Caco-2 (cell line): ENCODE measurements around the gene CPNE6. TPM values are rescaled to one million over a fixed set of nuclear protein-coding genes. Genes with fewer than 3 reads are reported as not detected.

ENCODE experiments used
- BruUV-seq: library from RNA; stranded (reverse); fragments of 400-500 nt; replicated peaks from 2 replicates; lab custom pipeline; 2021; lab: Mats Ljungman, UMichigan
- CTCF ChIA-PET: fragments of 300-600 bp; sonication (Branson Sonifier 250); formaldehyde crosslinking; loops from one replicate; lab custom pipeline; 2022; ENCODE audit warnings: antibody characterized with exemption; lab: Charles Lee
- POLR2A ChIA-PET: fragments of 300-600 bp; sonication (Branson Sonifier 250); formaldehyde crosslinking; loops from one replicate; lab custom pipeline; 2022; ENCODE audit warnings: antibody characterized with exemption; lab: Charles Lee
- DNase-seq, 2 experiments: peaks; one replicate each; pipeline versions ENCODE4 v3.0.0 to v3.0.0-alpha.2; 2020 to 2022
- H3K27me3 ChIP-seq: replicated peaks from 2 replicates; pipeline ENCODE4 v1.6.0; 2011; ENCODE audit warnings: low read length; ENCODE audit not compliant: control insufficient read depth, insufficient read depth
- H3K36me3 ChIP-seq: 2 replicates; pipeline ENCODE4 v1.5.1; 2011; ENCODE audit warnings: low read length; ENCODE audit not compliant: control insufficient read depth, insufficient read depth
- H3K4me1 ChIP-seq: fragments of 250-450 bp; sonication (Bioruptor Pico); 2 replicates; pipeline ENCODE4 v1.5.1; 2020; ENCODE audit warnings: mild to moderate bottlenecking
- H3K4me3 ChIP-seq: 2 replicates; pipeline ENCODE4 v1.5.1; 2011; ENCODE audit warnings: low read depth, mild to moderate bottlenecking, control low read depth, low read length
- H3K9me3 ChIP-seq: fragments of 250-450 bp; sonication (Bioruptor Pico); 2 replicates; pipeline ENCODE4 v1.5.1; 2020; ENCODE audit warnings: mild to moderate bottlenecking, moderate library complexity
- H3K27ac Mint-ChIP-seq: one replicate; pipeline ENCODE4 v1.8.0; 2022; ENCODE audit warnings: mixed read lengths; ENCODE audit not compliant: unreplicated experiment
- H3K27me3 Mint-ChIP-seq: one replicate; pipeline ENCODE4 v1.8.0; 2022; ENCODE audit warnings: mixed read lengths; ENCODE audit not compliant: insufficient read depth, unreplicated experiment
- H3K36me3 Mint-ChIP-seq: one replicate; pipeline ENCODE4 v1.8.0; 2022; ENCODE audit warnings: mild to moderate bottlenecking, mixed read lengths; ENCODE audit not compliant: insufficient read depth, unreplicated experiment
- H3K4me1 Mint-ChIP-seq: one replicate; pipeline ENCODE4 v1.8.0; 2022; ENCODE audit warnings: low read depth, mixed read lengths; ENCODE audit not compliant: unreplicated experiment
- H3K4me3 Mint-ChIP-seq: one replicate; pipeline ENCODE4 v1.8.0; 2022; ENCODE audit warnings: mild to moderate bottlenecking, moderate library complexity, mixed read lengths; ENCODE audit not compliant: unreplicated experiment
- H3K9me3 Mint-ChIP-seq: one replicate; pipeline ENCODE4 v1.8.0; 2022; ENCODE audit warnings: mixed read lengths; ENCODE audit not compliant: unreplicated experiment
- intact Hi-C: fragments of 100-400 bp; cut with micrococcal nuclease; formaldehyde crosslinking; loops from one replicate; pipeline ENCODE4 v1.10.0; 2022; ENCODE audit not compliant: unreplicated experiment
- total RNA-seq: library from RNA; stranded (reverse); gene quantifications from 2 replicates; pipeline ENCODE4 v1.2.3, GENCODE V29; 2022
- TF ChIP-seq, protein P1 (sequence below), 2 experiments: fragments of 200-600 bp in 1 of 2; IDR thresholded peaks; 1 replicate in 1 of 2; 2 replicates in 1 of 2; pipeline versions ENCODE4 v1.5.1 to v1.8.0; 2011 to 2022; ENCODE audit warnings: antibody characterized with exemption in 1 of 2, control low read depth in 1 of 2, inconsistent platforms in 1 of 2, low read depth in 1 of 2, low read length in 1 of 2, mild to moderate bottlenecking in 1 of 2, moderate library complexity in 1 of 2; ENCODE audit not compliant: insufficient read depth in 1 of 2, severe bottlenecking in 1 of 2, unreplicated experiment in 1 of 2

The CPNE6 gene
- total RNA-seq, 1 experiment from 2014 or later: not detected

DNA sequence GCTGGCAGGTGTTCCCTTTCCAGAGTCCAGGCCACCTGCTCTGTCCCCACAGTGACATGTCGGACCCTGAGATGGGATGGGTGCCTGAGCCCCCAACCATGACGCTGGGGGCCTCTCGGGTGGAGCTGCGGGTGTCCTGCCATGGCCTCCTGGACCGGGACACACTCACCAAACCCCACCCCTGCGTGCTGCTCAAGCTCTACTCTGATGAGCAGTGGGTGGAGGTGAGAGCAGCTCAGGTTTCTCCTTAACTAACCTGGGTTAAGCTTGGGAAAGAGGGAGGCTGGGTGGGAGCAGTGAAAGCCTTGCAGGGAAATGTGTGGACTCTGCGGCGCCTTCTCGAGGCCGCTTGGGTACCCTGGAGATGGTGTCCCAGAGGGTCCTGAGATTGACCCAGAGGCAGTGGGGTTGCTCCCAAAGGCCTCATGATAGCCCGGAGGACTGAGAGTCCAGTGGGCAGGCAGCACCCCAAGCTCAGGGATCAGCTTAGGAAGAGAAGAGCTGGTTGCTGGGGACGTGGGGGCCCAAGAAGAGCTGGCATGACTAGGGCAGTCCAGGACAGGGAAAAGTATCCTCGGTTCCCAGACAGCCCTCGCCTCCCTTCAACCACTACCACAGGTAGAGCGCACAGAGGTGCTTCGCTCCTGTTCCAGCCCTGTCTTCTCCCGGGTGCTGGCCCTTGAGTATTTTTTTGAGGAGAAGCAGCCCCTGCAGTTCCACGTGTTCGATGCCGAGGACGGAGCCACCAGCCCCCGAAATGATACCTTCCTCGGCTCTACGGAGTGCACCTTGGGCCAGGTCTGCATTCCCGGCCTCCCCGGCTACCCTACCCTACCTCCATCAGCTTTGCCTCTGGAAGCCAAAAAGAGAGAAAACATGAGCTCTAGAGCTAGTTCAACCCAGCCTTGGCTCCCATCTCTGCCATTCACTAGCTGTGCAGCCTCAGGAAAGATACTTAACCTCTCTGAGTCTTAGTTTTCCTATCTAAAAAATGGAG is 1.8 kb downstream of the CPNE6 start:
- Histone ChIP-seq H3K27me3 (no peaks in the 10 kb centered on the region), H3K36me3 (no peaks in the 10 kb centered on the region), H3K4me3 (no peak overlapping the region), H3K9me3 (no peaks in the 10 kb centered on the region), H3K4me1 (no peaks in the 10 kb centered on the region; the same call in 1 of the 2 replicates)
- CTCF ChIA-PET: interaction anchor here (1.2 kb wide), 2 partner anchors 15 to 17 kb away, joined by 3 to 4 read pairs; no protein-coding TSS in a partner anchor
- no peak overlapping the region for H3K27ac Mint-ChIP-seq
- POLR2A ChIA-PET: no interaction called here
- H3K36me3 Mint-ChIP-seq: no peaks in the 10 kb centered on the region
- no TSS peak for BruUV-seq
- intact Hi-C loops: no loop called here
- no peak for DNase-seq
- no peaks in the 10 kb centered on the region for H3K9me3 Mint-ChIP-seq
- H3K27me3 Mint-ChIP-seq: no peaks in the 10 kb centered on the region
- H3K4me3 Mint-ChIP-seq: no peak overlapping the region
- H3K4me1 Mint-ChIP-seq: peaks cover 9% of the 10 kb centered on the region
- TF ChIP-seq, protein P1, sequence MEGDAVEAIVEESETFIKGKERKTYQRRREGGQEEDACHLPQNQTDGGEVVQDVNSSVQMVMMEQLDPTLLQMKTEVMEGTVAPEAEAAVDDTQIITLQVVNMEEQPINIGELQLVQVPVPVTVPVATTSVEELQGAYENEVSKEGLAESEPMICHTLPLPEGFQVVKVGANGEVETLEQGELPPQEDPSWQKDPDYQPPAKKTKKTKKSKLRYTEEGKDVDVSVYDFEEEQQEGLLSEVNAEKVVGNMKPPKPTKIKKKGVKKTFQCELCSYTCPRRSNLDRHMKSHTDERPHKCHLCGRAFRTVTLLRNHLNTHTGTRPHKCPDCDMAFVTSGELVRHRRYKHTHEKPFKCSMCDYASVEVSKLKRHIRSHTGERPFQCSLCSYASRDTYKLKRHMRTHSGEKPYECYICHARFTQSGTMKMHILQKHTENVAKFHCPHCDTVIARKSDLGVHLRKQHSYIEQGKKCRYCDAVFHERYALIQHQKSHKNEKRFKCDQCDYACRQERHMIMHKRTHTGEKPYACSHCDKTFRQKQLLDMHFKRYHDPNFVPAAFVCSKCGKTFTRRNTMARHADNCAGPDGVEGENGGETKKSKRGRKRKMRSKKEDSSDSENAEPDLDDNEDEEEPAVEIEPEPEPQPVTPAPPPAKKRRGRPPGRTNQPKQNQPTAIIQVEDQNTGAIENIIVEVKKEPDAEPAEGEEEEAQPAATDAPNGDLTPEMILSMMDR (IDR thresholded peaks at IDR 0.05; ENCODE audit: insufficient read depth in 1 of 2, low read depth in 1 of 2, low read length in 1 of 2, severe bottlenecking in 1 of 2, unreplicated experiment in 1 of 2): no peak

DNA sequence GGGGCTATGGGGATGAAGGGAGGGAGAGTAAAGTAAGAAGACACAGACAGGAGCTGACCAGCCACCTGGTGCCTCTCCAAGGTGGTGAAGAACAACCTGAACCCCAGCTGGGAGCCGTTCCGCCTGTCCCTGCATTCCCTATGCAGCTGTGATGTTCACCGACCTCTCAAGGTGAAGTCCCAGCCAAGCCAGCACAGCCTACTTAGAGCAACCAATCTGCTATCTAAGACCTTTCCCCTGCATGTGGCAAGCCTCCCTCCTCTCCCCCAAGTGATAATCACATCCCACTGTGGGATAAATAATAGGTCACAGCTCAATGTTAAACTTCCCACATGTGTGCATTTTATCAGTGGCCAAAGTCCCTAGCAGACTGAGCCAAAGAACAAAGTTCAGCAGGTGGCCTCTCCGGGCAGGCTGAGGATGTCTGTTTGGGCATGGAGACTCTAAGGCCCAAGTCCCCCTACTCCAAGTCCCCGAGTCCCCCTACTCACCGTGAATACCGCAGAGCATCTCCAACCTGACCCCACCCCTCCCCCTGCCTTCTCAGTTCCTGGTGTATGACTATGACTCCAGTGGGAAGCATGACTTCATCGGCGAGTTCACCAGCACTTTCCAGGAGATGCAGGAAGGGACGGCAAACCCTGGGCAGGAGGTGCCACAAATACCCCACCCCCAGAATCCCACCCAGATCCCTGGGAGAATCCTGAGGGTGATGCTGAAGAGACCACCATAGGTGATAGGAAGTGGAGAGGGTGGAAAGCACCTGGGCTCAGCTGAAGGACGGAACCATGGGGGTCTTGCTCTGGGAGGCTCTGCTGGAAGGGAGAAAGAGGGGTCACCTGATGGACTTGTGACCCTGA is 3.5 kb downstream of the CPNE6 start:
- no peaks in the 10 kb centered on the region for H3K27me3 Mint-ChIP-seq
- CTCF ChIA-PET: interaction anchor here (0.5 to 1.2 kb wide), 3 partner anchors 16 to 30 kb away, joined by 3 to 5 read pairs (median 4); no protein-coding TSS in a partner anchor

More for the DNA sequence above, 3.5 kb downstream of the CPNE6 start:
- TF ChIP-seq, protein P1 (IDR thresholded peaks at IDR 0.05; ENCODE audit: insufficient read depth in 1 of 2, low read depth in 1 of 2, low read length in 1 of 2, severe bottlenecking in 1 of 2, unreplicated experiment in 1 of 2): no peak
- Mint-ChIP-seq H3K4me1 (peaks cover 9% of the 10 kb centered on the region), H3K27ac (no peak overlapping the region), H3K9me3 (no peaks in the 10 kb centered on the region), H3K4me3 (no peak overlapping the region), H3K36me3 (no peaks in the 10 kb centered on the region)
- Histone ChIP-seq H3K4me1 (no peaks in the 10 kb centered on the region; the same call in 1 of the 2 replicates), H3K9me3 (no peaks in the 10 kb centered on the region), H3K27me3 (no peaks in the 10 kb centered on the region; the same call in 1 of the 2 replicates), H3K4me3 (no peak overlapping the region), H3K36me3 (no peaks in the 10 kb centered on the region)
- no TSS peak for BruUV-seq
- POLR2A ChIA-PET: interaction anchor here (0.5 kb wide), 1 partner anchor 168 kb away, joined by 3 read pairs; the partner anchor contains the start of gene TINF2
- intact Hi-C loops: no loop called here
- no peak for DNase-seq
